ENCODE data around the gene BAIAP2.
A peak's percentile ranks its signal among the peaks of the same experiment; 100 is the strongest.

DNA sequence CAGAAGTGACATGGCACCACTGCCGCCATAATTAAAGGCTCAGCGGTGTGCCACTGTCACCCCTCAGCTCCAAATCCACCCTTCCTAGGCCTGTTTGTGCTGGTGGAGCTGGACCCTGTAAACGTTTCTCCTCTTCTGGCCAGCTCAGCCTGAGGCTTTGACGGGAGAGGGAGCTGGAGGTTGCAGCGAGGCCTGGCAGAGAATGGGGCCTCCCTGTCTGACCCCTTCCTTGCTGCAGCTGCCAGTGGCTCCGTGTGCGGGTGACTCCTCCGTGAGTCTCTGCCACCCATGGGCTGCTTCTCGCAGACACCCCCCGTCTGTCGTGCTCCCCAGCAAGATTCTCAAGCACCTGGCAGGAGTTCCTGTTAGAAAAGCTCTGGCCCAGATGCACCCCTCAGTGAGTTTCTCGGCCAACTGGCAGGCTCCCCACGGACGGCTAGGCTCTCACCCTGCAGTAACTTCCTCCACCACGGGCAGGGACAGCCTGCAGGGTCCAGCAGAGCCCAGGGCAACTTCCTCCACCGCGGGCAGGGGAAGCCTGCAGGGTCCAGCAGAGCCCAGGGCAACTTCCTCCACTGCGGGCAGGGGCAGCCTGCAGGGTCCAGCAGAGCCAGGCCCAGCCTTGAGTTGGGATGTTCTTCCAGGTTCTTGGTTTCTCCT lies 48.0 kb upstream of the BAIAP2 start:
- 0 out of 2 replicates have a peak, but pooled peaks have one; percentile 30 for TF ChIP-seq SIN3A (IDR thresholded peaks at IDR 0.05; ENCODE audit: borderline replicate concordance, insufficient read depth, low read length)
- TF ChIP-seq TAF1 (IDR thresholded peaks at IDR 0.05; ENCODE audit: borderline replicate concordance, insufficient read depth, low read length): no peak
- TF ChIP-seq FOXP2 (optimal IDR thresholded peaks at IDR 0.05; ENCODE audit: borderline replicate concordance, extremely low read depth, extremely low read length, insufficient read depth): no peak
- TF ChIP-seq POLR2AphosphoS5 (IDR thresholded peaks at IDR 0.05; ENCODE audit: low read depth, low read length): peak; percentile 63
- TF ChIP-seq, protein P1, sequence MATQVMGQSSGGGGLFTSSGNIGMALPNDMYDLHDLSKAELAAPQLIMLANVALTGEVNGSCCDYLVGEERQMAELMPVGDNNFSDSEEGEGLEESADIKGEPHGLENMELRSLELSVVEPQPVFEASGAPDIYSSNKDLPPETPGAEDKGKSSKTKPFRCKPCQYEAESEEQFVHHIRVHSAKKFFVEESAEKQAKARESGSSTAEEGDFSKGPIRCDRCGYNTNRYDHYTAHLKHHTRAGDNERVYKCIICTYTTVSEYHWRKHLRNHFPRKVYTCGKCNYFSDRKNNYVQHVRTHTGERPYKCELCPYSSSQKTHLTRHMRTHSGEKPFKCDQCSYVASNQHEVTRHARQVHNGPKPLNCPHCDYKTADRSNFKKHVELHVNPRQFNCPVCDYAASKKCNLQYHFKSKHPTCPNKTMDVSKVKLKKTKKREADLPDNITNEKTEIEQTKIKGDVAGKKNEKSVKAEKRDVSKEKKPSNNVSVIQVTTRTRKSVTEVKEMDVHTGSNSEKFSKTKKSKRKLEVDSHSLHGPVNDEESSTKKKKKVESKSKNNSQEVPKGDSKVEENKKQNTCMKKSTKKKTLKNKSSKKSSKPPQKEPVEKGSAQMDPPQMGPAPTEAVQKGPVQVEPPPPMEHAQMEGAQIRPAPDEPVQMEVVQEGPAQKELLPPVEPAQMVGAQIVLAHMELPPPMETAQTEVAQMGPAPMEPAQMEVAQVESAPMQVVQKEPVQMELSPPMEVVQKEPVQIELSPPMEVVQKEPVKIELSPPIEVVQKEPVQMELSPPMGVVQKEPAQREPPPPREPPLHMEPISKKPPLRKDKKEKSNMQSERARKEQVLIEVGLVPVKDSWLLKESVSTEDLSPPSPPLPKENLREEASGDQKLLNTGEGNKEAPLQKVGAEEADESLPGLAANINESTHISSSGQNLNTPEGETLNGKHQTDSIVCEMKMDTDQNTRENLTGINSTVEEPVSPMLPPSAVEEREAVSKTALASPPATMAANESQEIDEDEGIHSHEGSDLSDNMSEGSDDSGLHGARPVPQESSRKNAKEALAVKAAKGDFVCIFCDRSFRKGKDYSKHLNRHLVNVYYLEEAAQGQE (IDR thresholded peaks at IDR 0.05; ENCODE audit: insufficient read depth in 1 of 2, low read depth in 2 of 2, low read length in 2 of 2): no peak

Data from PFSK-1 (cell line).